HG03354 (cell line): ENCODE results near the gene SRSF4.
"Not testable (repeated sequence)": the region's sequence is repeated elsewhere in the genome, so short reads cannot be mapped to it uniquely, and the experiment has no call there.

Experiments
- ATAC-seq: cut with Tn5 transposase; IDR thresholded peaks from one replicate; pipeline ENCODE4 v1.9.1; 2021; ENCODE audit warnings: mild to moderate bottlenecking; ENCODE audit not compliant: unreplicated experiment, poor library complexity, severe bottlenecking

Gene SRSF4

GRCh38 chr1:29112705-29113412 lies 68.8 kb downstream of the SRSF4 start:
- ATAC-seq = no peak

- ATAC-seq = not testable (repeated sequence)
Observed at GRCh38 chr1:29108041-29108440, 73.7 kb downstream of the SRSF4 start.

- no peak for ATAC-seq
Observed at GRCh38 chr1:29105822-29106221, 75.9 kb downstream of the SRSF4 start.

GRCh38 chr1:29100487-29100886 lies 81.2 kb downstream of the SRSF4 start:
- ATAC-seq = no peak

GRCh38 chr1:29099286-29099685 lies 82.4 kb downstream of the SRSF4 start:
- ATAC-seq = no peak
